Mesothelial cell of epicardium (in vitro differentiated cells): ENCODE results near the gene CDC42EP4. TPM values are rescaled to one million over a fixed set of nuclear protein-coding genes. Genes with fewer than 3 reads are reported as not detected.
A peak's percentile ranks its signal among the peaks of the same experiment; 100 is the strongest.

Experiments used
- DNase-seq, 2 experiments: peaks; one replicate each; pipeline ENCODE4 v3.0.0; 2021; ENCODE audit warnings: low spot score in 2 of 2; ENCODE audit not compliant: unreplicated experiment in 2 of 2
- H3K27ac Mint-ChIP-seq: 2 replicates; pipeline ENCODE4 v1.8.0; 2021; ENCODE audit warnings: mixed read lengths
- H3K27me3 Mint-ChIP-seq: 2 replicates; pipeline ENCODE4 v1.8.0; 2021; ENCODE audit warnings: low read depth, mixed read lengths
- H3K36me3 Mint-ChIP-seq: 2 replicates; pipeline ENCODE4 v1.8.0; 2021; ENCODE audit warnings: mixed read lengths
- H3K4me1 Mint-ChIP-seq: 2 replicates; pipeline ENCODE4 v1.8.0; 2021; ENCODE audit warnings: mixed read lengths
- H3K4me3 Mint-ChIP-seq: 2 replicates; pipeline ENCODE4 v1.8.0; 2021; ENCODE audit warnings: mild to moderate bottlenecking, moderate library complexity, mixed read lengths
- H3K9me3 Mint-ChIP-seq: 2 replicates; pipeline ENCODE4 v1.8.0; 2021; ENCODE audit warnings: mixed read lengths
- CTCF ChIP-seq: fragments of 200-600 bp; sonication (generic); IDR thresholded peaks from one replicate; pipeline ENCODE4 v1.5.0; 2021; ENCODE audit warnings: antibody characterized with exemption; ENCODE audit not compliant: unreplicated experiment
- total RNA-seq: library from RNA; stranded (reverse); gene quantifications from 3 replicates; pipeline ENCODE4 v1.2.1, GENCODE V29; 2021

Gene CDC42EP4
- total RNA-seq, 1 donor from 2014 or later = 70.3 TPM

DNA sequence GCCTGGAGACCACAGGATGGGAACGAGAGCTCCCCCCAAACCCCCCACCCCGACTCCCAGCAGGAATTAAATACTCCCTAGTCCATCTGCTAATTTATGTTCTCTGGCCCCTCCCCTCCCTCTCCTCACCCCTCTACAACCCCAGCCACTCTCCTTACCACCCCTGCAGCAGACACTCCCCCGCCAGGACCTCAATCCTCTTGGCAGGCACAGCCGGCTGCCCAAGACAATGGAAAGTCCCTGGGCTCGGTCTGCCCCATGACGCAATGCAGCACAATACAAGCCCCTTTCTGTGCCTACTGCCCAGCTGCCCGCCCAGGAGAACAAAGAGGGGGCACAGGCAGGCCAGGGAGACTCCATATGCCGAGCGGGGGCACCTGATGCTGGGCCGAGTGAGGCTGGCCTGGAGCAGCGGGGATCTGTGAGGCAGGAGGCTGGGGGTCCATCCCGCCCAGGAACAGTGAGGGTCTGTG is 30.3 kb upstream of the CDC42EP4 start:
- peaks cover 55% of the 10 kb centered on the region for H3K4me1 Mint-ChIP-seq
- H3K9me3 Mint-ChIP-seq = no peaks in the 10 kb centered on the region
- H3K27ac Mint-ChIP-seq = peak overlapping the region; percentile 92
- peak in 1 of 2 experiments; percentile 69 for DNase-seq
- H3K36me3 Mint-ChIP-seq = peaks cover 3% of the 10 kb centered on the region
- no peak for TF ChIP-seq CTCF
- H3K27me3 Mint-ChIP-seq = no peaks in the 10 kb centered on the region
- no peak overlapping the region for H3K4me3 Mint-ChIP-seq

- Mint-ChIP-seq H3K4me3 (no peak overlapping the region), H3K27ac (peak overlapping the region; percentile 92)
- no peak for TF ChIP-seq CTCF
Observed at GRCh38 chr17:73341350-73342049, 29.7 kb upstream of the CDC42EP4 start.

GRCh38 chr17:73340093-73340596 is 28.3 kb upstream of the CDC42EP4 start:
- Mint-ChIP-seq H3K36me3 (peaks cover 3% of the 10 kb centered on the region), H3K27me3 (no peaks in the 10 kb centered on the region), H3K4me1 (peaks cover 62% of the 10 kb centered on the region), H3K9me3 (no peaks in the 10 kb centered on the region), H3K4me3 (no peak overlapping the region), H3K27ac (peak overlapping the region; percentile 59)
- no peak for DNase-seq
- no peak for TF ChIP-seq CTCF

More at GRCh38 chr17:73341350-73342049, 29.7 kb upstream of the CDC42EP4 start:
- Mint-ChIP-seq H3K36me3 (peaks cover 3% of the 10 kb centered on the region), H3K4me1 (peaks cover 60% of the 10 kb centered on the region), H3K27me3 (no peaks in the 10 kb centered on the region), H3K9me3 (no peaks in the 10 kb centered on the region)
- DNase-seq = no peak

DNA sequence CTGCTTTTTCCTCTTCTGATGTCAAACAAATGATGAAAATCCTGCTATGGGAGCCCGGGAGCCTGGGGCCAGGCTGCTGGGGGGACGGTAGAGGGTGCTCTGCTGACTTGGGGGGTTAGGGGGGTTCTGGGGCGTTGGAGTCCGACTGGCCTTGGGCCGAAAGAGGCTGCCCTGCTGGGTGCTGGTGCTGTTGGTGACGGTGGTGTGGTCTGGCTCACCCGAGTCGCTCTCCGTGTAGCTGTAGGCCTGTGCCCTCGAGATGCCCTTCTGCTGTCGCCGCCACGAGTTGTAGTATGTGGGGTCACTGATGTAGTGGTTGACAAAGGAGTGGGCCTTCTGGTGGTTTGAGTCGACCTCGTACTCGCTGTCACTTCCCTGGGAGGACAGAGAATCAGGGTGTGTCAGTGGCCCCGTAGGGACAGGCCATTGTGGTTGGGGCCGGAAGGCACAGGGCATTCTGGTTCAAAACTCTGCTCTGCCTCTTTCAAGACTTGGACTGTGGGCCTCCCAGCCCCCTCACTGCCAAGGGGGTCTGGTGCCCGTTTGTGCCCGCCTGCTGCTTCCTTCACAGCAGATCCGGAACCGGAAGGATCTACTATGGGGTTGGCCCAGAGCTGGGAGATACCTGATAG is 26.9 kb upstream of the CDC42EP4 start:
- no peak for TF ChIP-seq CTCF
- Mint-ChIP-seq H3K27ac (peak overlapping the region; percentile 83), H3K4me1 (peaks cover 55% of the 10 kb centered on the region), H3K4me3 (no peak overlapping the region), H3K9me3 (no peaks in the 10 kb centered on the region), H3K27me3 (no peaks in the 10 kb centered on the region), H3K36me3 (peaks cover 3% of the 10 kb centered on the region)
- no peak for DNase-seq

DNA sequence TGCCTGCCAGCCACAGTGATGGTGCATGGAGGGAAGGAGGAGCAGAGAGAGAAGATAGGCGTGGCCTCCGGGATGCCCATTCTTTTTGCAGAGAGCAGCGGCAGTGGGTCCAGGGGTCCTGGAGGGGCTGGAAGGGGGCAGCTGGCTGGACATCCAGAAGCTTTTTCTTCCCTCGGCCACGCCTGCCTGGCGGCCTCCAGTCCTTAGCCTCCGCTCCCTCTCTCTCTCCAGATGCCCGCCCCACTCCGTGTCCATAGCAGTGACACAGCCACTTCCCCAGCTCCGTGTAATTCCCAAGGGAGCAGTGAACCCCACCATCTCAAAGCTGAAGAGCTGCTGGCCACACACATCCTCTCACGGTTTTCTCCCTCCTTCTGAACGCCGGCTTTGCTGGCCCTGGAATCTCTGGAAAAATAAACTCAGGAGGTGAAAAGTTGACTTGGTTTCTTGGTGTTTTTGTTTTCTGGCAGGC is 26.3 kb upstream of the CDC42EP4 start:
- H3K36me3 Mint-ChIP-seq = peaks cover 3% of the 10 kb centered on the region
- H3K4me1 Mint-ChIP-seq = peaks cover 49% of the 10 kb centered on the region
- DNase-seq = no peak
- H3K4me3 Mint-ChIP-seq = no peak overlapping the region
- H3K9me3 Mint-ChIP-seq = no peaks in the 10 kb centered on the region
- TF ChIP-seq CTCF = no peak
- H3K27ac Mint-ChIP-seq = peak overlapping the region; percentile 83
- H3K27me3 Mint-ChIP-seq = no peaks in the 10 kb centered on the region
